Uterus (tissue), 2 donors: ENCODE results near the gene MTX1.

Source experiments
- POLR2A ChIP-seq, 2 donors: fragments of 450-650 bp; IDR thresholded peaks; one replicate each; pipeline ENCODE4 v1.6.1; 2016; ENCODE audit warnings: antibody characterized with exemption in 2 of 2, mild to moderate bottlenecking in 1 of 2, moderate library complexity in 1 of 2
- TF ChIP-seq, protein P1 (sequence below), 4 experiments: fragments of 200-600 bp in 2 of 4; fragments of 450-650 bp in 2 of 4; sonication (generic) in 2 of 4; IDR thresholded peaks; one replicate each; pipeline ENCODE4 v1.5.1; 2016 to 2019; ENCODE audit warnings: antibody characterized with exemption in 4 of 4, mild to moderate bottlenecking in 2 of 4, moderate library complexity in 1 of 4

GRCh38 chr1:155261852-155262673, 53.6 kb downstream of the MTX1 start, which contains the start of gene SCAMP3:
- TF ChIP-seq POLR2A (IDR thresholded peaks at IDR 0.05), result peak; percentile 63 to 65
- TF ChIP-seq, protein P1, sequence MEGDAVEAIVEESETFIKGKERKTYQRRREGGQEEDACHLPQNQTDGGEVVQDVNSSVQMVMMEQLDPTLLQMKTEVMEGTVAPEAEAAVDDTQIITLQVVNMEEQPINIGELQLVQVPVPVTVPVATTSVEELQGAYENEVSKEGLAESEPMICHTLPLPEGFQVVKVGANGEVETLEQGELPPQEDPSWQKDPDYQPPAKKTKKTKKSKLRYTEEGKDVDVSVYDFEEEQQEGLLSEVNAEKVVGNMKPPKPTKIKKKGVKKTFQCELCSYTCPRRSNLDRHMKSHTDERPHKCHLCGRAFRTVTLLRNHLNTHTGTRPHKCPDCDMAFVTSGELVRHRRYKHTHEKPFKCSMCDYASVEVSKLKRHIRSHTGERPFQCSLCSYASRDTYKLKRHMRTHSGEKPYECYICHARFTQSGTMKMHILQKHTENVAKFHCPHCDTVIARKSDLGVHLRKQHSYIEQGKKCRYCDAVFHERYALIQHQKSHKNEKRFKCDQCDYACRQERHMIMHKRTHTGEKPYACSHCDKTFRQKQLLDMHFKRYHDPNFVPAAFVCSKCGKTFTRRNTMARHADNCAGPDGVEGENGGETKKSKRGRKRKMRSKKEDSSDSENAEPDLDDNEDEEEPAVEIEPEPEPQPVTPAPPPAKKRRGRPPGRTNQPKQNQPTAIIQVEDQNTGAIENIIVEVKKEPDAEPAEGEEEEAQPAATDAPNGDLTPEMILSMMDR (IDR thresholded peaks at IDR 0.05), result peak in 1 of 4 experiments; percentile 21
